ENCODE data around the gene HSPB6.

GRCh38 chr19:35786299-35787160 is 29.7 kb upstream of the HSPB6 start:
- TF ChIP-seq, protein P1, sequence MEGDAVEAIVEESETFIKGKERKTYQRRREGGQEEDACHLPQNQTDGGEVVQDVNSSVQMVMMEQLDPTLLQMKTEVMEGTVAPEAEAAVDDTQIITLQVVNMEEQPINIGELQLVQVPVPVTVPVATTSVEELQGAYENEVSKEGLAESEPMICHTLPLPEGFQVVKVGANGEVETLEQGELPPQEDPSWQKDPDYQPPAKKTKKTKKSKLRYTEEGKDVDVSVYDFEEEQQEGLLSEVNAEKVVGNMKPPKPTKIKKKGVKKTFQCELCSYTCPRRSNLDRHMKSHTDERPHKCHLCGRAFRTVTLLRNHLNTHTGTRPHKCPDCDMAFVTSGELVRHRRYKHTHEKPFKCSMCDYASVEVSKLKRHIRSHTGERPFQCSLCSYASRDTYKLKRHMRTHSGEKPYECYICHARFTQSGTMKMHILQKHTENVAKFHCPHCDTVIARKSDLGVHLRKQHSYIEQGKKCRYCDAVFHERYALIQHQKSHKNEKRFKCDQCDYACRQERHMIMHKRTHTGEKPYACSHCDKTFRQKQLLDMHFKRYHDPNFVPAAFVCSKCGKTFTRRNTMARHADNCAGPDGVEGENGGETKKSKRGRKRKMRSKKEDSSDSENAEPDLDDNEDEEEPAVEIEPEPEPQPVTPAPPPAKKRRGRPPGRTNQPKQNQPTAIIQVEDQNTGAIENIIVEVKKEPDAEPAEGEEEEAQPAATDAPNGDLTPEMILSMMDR (IDR thresholded peaks at IDR 0.05) = no peak
- TF ChIP-seq SIN3A (IDR thresholded peaks at IDR 0.05; ENCODE audit: borderline replicate concordance, insufficient read depth, low read depth, low read length) = no peak
- TF ChIP-seq POLR2AphosphoS5 (IDR thresholded peaks at IDR 0.05; ENCODE audit: low read depth, low read length) = no peak
- TF ChIP-seq, protein P2, sequence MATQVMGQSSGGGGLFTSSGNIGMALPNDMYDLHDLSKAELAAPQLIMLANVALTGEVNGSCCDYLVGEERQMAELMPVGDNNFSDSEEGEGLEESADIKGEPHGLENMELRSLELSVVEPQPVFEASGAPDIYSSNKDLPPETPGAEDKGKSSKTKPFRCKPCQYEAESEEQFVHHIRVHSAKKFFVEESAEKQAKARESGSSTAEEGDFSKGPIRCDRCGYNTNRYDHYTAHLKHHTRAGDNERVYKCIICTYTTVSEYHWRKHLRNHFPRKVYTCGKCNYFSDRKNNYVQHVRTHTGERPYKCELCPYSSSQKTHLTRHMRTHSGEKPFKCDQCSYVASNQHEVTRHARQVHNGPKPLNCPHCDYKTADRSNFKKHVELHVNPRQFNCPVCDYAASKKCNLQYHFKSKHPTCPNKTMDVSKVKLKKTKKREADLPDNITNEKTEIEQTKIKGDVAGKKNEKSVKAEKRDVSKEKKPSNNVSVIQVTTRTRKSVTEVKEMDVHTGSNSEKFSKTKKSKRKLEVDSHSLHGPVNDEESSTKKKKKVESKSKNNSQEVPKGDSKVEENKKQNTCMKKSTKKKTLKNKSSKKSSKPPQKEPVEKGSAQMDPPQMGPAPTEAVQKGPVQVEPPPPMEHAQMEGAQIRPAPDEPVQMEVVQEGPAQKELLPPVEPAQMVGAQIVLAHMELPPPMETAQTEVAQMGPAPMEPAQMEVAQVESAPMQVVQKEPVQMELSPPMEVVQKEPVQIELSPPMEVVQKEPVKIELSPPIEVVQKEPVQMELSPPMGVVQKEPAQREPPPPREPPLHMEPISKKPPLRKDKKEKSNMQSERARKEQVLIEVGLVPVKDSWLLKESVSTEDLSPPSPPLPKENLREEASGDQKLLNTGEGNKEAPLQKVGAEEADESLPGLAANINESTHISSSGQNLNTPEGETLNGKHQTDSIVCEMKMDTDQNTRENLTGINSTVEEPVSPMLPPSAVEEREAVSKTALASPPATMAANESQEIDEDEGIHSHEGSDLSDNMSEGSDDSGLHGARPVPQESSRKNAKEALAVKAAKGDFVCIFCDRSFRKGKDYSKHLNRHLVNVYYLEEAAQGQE (IDR thresholded peaks at IDR 0.05; ENCODE audit: insufficient read depth in 1 of 2, low read depth in 2 of 2, low read length in 1 of 2) = no peak
